Neural cell (in vitro differentiated cells): ENCODE measurements around the gene ST6GALNAC4. TPM values are rescaled to one million over a fixed set of nuclear protein-coding genes. Genes with fewer than 3 reads are reported as not detected.

ENCODE experiments used
- H2AFZ ChIP-seq: fragments of 200-600, 300-800 bp; sonication (generic), shearing (Covaris generic); 2 replicates; pipeline ENCODE4 v1.6.0; 2014; ENCODE audit warnings: low read depth, mild to moderate bottlenecking, antibody characterized with exemption, low read length, moderate library complexity
- H3F3A ChIP-seq: fragments of 200-600 bp; shearing (Covaris generic); 2 replicates; pipeline ENCODE4 v1.6.1; 2016; ENCODE audit warnings: mild to moderate bottlenecking, moderate library complexity, mixed read lengths, antibody characterized with exemption, low read length; ENCODE audit not compliant: insufficient read depth, poor library complexity, severe bottlenecking
- H3K27ac ChIP-seq: fragments of 200-600, 300-800 bp; sonication (generic), shearing (Covaris generic); 2 replicates; pipeline ENCODE4 v1.5.1; 2014; ENCODE audit warnings: mild to moderate bottlenecking, low read length, moderate library complexity
- H3K27me3 ChIP-seq: fragments of 300-800, 200-600 bp; sonication (generic), shearing (Covaris generic); 2 replicates; pipeline ENCODE4 v1.6.0; 2014; ENCODE audit warnings: mild to moderate bottlenecking, low read depth, low read length, moderate library complexity; ENCODE audit not compliant: insufficient read depth
- H3K36me3 ChIP-seq: fragments of 300-800, 200-600 bp; sonication (generic), shearing (Covaris generic); 2 replicates; pipeline ENCODE4 v1.5.1; 2014; ENCODE audit warnings: mild to moderate bottlenecking, antibody characterized with exemption, low read length, moderate library complexity; ENCODE audit not compliant: insufficient read depth
- H3K4me2 ChIP-seq: fragments of 300-800, 200-600 bp; sonication (generic), shearing (Covaris generic); 2 replicates; pipeline ENCODE4 v1.6.0; 2014; ENCODE audit warnings: mild to moderate bottlenecking, low read length
- H3K4me3 ChIP-seq: fragments of 300-800, 200-600 bp; sonication (generic), shearing (Covaris generic); 2 replicates; pipeline ENCODE4 v1.5.1; 2014; ENCODE audit warnings: mild to moderate bottlenecking, low read length, moderate library complexity
- H3K79me2 ChIP-seq: fragments of 200-600 bp; shearing (Covaris generic); replicated peaks from 2 replicates; pipeline ENCODE4 v1.6.0; 2014; ENCODE audit warnings: mild to moderate bottlenecking, low read length, moderate library complexity; ENCODE audit not compliant: insufficient read depth
- H3K9ac ChIP-seq: fragments of 300-800, 200-600 bp; sonication (generic), shearing (Covaris generic); 2 replicates; pipeline ENCODE4 v1.6.1; 2016; ENCODE audit warnings: mild to moderate bottlenecking, low read length, mixed read lengths
- H3K9me2 ChIP-seq: fragments of 200-600 bp; shearing (Covaris generic); 2 replicates; pipeline ENCODE4 v1.6.1; 2016; ENCODE audit warnings: mild to moderate bottlenecking, low read length, mixed read lengths; ENCODE audit not compliant: insufficient read depth
- H3K9me3 ChIP-seq: fragments of 200-600, 300-800 bp; sonication (generic), shearing (Covaris generic); 2 replicates; pipeline ENCODE4 v1.6.1; 2016; ENCODE audit warnings: mild to moderate bottlenecking, mixed run types, low read length, moderate library complexity, mixed read lengths
- H4K20me1 ChIP-seq: fragments of 200-600 bp; shearing (Covaris generic); 2 replicates; pipeline ENCODE4 v1.6.1; 2016; ENCODE audit warnings: mild to moderate bottlenecking, mixed run types; ENCODE audit not compliant: insufficient read depth
- EP300 ChIP-seq: fragments of 450-650 bp; conservative IDR thresholded peaks from 2 replicates; pipeline ENCODE4 v1.6.1; 2014; ENCODE audit warnings: antibody characterized with exemption, mild to moderate bottlenecking, moderate library complexity; ENCODE audit not compliant: poor library complexity, severe bottlenecking
- EZH2 ChIP-seq: fragments of 200-600, 300-800 bp; shearing (Covaris generic), sonication (generic); IDR thresholded peaks from 2 replicates; pipeline ENCODE4 v1.6.1; 2014; ENCODE audit warnings: antibody characterized with exemption, low read length, borderline replicate concordance, mild to moderate bottlenecking; ENCODE audit not compliant: insufficient read depth, poor library complexity, severe bottlenecking
- MXI1 ChIP-seq: fragments of 450-650 bp; conservative IDR thresholded peaks from 2 replicates; pipeline ENCODE4 v1.6.1; 2014; ENCODE audit warnings: antibody characterized with exemption, mild to moderate bottlenecking; ENCODE audit not compliant: poor library complexity, severe bottlenecking
- POLR2AphosphoS5 ChIP-seq: IDR thresholded peaks from 2 replicates; pipeline ENCODE4 v1.6.1; 2012
- RAD21 ChIP-seq: fragments of 450-650 bp; conservative IDR thresholded peaks from 2 replicates; pipeline ENCODE4 v1.6.1; 2014; ENCODE audit warnings: antibody characterized with exemption, mild to moderate bottlenecking, moderate library complexity
- SMC3 ChIP-seq: fragments of 450-650 bp; conservative IDR thresholded peaks from 2 replicates; pipeline ENCODE4 v1.6.1; 2014; ENCODE audit warnings: antibody characterized with exemption, mild to moderate bottlenecking, moderate library complexity; ENCODE audit not compliant: poor library complexity
- TAF1 ChIP-seq: IDR thresholded peaks from 2 replicates; pipeline ENCODE4 v1.6.1; 2012; ENCODE audit warnings: low read depth
- polyA plus RNA-seq: library from polyadenylated mRNA; depleted of rRNA; stranded (reverse); fragments of >200 nt; gene quantifications from 2 replicates; pipeline ENCODE4 v1.2.3, GENCODE V29; 2014
- TF ChIP-seq, protein P1 (sequence below): IDR thresholded peaks from 2 replicates; pipeline ENCODE4 v1.6.1; 2012; ENCODE audit warnings: borderline replicate concordance
- TF ChIP-seq, protein P2 (sequence below): fragments of 450-650 bp; IDR thresholded peaks from 2 replicates; pipeline ENCODE4 v1.5.1; 2014; ENCODE audit warnings: antibody characterized with exemption, mild to moderate bottlenecking, moderate library complexity; ENCODE audit not compliant: poor library complexity, severe bottlenecking

The ST6GALNAC4 gene
- polyA plus RNA-seq, 1 donor from 2014 or later = 5.9 TPM

DNA sequence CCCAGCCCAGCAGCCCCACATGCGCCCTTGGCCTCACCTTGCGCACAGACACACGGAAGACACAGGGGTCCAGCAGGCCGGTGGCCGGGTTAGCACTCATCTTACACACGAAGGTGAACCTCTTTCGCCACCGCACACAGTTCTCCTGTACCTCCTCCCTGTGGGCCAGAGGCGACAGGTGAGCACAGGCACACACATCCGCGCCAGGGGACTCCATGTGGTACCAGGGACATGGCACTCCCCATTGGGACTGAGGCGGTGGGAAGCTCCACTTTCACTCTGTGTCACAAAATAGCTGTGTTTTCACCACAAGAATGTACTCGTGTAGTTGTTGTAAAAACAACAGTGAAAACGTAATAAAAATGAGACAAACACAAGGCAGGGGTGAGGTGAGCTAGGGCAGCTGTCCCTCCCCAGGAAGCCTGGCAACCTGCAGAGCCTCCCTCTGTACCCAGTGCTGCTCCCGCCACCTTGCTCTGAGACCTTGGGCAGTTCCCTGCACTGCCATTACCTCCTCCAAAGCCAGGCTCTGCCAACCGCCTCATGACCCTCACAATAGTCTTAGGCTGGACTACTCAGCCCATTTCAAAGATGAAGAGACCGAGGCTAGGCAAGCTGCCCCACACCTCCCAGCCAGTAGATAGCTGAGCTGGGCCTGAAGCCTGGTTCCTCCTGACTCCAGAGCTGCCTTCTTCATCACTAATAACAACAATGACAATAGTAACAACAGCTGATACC is 37.1 kb upstream of the ST6GALNAC4 start:
- H3K9me2 ChIP-seq = no peaks in the 10 kb centered on the region
- peaks cover 17% of the 10 kb centered on the region for H3K79me2 ChIP-seq
- no peaks in the 10 kb centered on the region for H3K27me3 ChIP-seq
- H3F3A ChIP-seq = no peaks in the 10 kb centered on the region
- no peak overlapping the region for H3K27ac ChIP-seq
- no peak overlapping the region for H3K4me2 ChIP-seq
- no peaks in the 10 kb centered on the region for H3K36me3 ChIP-seq
- H2AFZ ChIP-seq = no peak overlapping the region
- TF ChIP-seq SMC3 = no peak
- no peak for TF ChIP-seq EP300
- TF ChIP-seq MXI1 = no peak
- TF ChIP-seq RAD21 = no peak
- no peak for TF ChIP-seq POLR2AphosphoS5
- TF ChIP-seq, protein P1, sequence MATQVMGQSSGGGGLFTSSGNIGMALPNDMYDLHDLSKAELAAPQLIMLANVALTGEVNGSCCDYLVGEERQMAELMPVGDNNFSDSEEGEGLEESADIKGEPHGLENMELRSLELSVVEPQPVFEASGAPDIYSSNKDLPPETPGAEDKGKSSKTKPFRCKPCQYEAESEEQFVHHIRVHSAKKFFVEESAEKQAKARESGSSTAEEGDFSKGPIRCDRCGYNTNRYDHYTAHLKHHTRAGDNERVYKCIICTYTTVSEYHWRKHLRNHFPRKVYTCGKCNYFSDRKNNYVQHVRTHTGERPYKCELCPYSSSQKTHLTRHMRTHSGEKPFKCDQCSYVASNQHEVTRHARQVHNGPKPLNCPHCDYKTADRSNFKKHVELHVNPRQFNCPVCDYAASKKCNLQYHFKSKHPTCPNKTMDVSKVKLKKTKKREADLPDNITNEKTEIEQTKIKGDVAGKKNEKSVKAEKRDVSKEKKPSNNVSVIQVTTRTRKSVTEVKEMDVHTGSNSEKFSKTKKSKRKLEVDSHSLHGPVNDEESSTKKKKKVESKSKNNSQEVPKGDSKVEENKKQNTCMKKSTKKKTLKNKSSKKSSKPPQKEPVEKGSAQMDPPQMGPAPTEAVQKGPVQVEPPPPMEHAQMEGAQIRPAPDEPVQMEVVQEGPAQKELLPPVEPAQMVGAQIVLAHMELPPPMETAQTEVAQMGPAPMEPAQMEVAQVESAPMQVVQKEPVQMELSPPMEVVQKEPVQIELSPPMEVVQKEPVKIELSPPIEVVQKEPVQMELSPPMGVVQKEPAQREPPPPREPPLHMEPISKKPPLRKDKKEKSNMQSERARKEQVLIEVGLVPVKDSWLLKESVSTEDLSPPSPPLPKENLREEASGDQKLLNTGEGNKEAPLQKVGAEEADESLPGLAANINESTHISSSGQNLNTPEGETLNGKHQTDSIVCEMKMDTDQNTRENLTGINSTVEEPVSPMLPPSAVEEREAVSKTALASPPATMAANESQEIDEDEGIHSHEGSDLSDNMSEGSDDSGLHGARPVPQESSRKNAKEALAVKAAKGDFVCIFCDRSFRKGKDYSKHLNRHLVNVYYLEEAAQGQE = no peak
- no peak for TF ChIP-seq EZH2
- TF ChIP-seq TAF1 = no peak
- TF ChIP-seq, protein P2, sequence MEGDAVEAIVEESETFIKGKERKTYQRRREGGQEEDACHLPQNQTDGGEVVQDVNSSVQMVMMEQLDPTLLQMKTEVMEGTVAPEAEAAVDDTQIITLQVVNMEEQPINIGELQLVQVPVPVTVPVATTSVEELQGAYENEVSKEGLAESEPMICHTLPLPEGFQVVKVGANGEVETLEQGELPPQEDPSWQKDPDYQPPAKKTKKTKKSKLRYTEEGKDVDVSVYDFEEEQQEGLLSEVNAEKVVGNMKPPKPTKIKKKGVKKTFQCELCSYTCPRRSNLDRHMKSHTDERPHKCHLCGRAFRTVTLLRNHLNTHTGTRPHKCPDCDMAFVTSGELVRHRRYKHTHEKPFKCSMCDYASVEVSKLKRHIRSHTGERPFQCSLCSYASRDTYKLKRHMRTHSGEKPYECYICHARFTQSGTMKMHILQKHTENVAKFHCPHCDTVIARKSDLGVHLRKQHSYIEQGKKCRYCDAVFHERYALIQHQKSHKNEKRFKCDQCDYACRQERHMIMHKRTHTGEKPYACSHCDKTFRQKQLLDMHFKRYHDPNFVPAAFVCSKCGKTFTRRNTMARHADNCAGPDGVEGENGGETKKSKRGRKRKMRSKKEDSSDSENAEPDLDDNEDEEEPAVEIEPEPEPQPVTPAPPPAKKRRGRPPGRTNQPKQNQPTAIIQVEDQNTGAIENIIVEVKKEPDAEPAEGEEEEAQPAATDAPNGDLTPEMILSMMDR = no peak
- H3K9me3 ChIP-seq = no peaks in the 10 kb centered on the region
- H3K4me3 ChIP-seq = no peak overlapping the region
- no peak overlapping the region for H3K9ac ChIP-seq
- H4K20me1 ChIP-seq = no peaks in the 10 kb centered on the region

DNA sequence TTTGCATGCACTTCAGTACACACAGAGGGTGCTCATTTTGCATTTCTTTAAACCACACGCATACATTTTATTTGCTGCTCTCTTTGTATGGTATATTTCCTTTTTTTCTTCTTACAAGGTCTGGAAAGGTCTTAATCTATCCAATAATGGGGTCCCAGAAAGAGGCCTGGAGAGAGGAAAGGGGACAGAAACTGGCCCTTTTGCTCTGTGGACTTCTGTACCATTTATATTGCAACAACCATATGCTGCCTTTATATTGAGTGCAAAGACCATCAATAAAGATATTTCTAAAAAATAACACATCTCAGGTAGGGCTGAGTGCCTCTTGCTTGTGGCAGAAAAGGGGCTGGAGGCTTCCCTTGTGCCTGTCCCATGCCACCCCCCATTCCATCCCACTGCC is 36.3 kb upstream of the ST6GALNAC4 start:
- Histone ChIP-seq H2AFZ (no peak overlapping the region), H3K4me3 (no peak overlapping the region), H3K27ac (no peak overlapping the region), H3K9me3 (no peaks in the 10 kb centered on the region), H3K79me2 (peaks cover 11% of the 10 kb centered on the region), H3K9ac (no peak overlapping the region), H4K20me1 (no peaks in the 10 kb centered on the region), H3K27me3 (no peaks in the 10 kb centered on the region), H3F3A (no peaks in the 10 kb centered on the region), H3K4me2 (no peak overlapping the region), H3K9me2 (no peaks in the 10 kb centered on the region), H3K36me3 (no peaks in the 10 kb centered on the region)
- TF ChIP-seq POLR2AphosphoS5 = no peak
- TF ChIP-seq EZH2 = no peak
- no peak for TF ChIP-seq TAF1
